NCI-H2107 treated with DMSO at 0.1 percent for 48 hours (cell line): ENCODE measurements around the gene UROS.

ENCODE experiments used
- DNase-seq: peaks from one replicate; lab custom pipeline; 2025; ENCODE audit not compliant: unreplicated experiment; lab: John Stamatoyannopoulos, UW

Gene UROS

DNA sequence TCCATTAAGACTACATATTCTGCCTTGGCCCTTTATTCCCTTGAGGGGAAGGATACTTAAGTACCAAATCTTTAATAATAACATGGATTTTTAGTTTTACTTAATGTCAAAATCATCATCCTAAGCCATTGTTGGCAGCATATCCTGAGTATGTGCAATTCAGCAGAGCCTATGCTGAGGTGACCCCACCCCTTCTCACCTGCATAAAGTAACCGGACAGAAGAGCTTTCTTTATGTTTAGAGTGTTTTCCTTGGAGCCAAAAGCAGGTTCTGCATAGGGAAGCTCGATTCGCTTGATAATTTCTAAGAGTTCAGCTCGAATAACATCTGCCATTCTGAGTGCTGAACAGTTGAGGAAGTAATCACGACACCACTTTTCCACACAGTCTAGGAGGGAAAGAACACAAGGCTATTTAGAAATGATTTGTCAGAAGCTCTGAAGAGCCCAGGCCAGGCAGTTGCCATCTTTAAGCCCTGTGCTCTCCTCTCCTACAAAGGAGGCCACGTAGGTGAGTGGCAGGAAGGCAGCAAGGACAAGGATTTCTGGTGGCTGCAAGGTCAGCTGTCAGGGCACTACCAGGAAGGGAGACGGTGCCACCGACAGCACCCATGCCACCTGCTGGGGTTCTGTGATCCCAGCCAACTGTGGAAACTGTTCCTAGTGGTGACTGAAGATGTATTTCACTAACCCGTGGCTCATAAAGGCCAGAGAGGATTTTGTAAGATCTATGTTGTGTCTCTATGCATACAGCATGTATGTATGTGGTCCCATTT lies 15.9 kb upstream of the UROS start:
- no peak for DNase-seq

DNA sequence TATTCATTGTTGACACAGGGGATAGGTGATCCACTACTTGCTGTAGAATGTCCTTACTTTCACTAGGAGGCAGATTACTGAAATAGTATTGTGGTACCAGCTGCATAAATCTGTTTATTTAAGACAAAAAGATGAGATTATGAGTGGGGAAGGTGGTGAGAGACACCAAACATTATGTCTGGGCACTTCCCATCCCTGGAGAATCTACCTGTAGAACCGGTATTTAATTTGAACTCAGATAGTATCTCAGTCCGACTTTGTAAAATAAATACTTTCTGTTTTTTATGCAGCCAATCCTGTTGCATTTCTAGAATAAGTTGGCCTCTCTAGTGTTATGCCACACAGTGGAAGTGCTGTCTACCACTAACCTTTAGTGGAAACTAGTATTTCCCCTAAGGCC lies 13.7 kb upstream of the UROS start:
- DNase-seq: no peak

DNA sequence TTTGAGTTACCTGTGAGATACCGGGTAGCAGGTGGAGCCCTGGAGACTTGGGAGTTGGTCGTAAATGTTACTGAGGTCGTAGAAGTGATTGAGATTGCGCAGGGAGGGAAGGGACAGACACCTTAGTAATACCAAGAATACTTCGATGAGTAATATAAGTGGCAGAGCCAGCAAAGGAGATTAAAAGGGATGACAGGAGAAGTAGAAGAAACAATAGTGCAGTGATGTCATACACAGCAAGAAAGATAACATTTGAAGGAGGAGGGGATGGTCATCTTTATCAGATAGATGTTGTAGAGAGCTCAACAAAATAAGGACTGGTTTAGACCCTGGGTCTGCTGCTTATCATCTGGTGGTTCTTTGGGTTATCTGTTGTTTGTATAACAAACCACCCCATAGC lies 5.3 kb upstream of the UROS start:
- no peak for DNase-seq

DNA sequence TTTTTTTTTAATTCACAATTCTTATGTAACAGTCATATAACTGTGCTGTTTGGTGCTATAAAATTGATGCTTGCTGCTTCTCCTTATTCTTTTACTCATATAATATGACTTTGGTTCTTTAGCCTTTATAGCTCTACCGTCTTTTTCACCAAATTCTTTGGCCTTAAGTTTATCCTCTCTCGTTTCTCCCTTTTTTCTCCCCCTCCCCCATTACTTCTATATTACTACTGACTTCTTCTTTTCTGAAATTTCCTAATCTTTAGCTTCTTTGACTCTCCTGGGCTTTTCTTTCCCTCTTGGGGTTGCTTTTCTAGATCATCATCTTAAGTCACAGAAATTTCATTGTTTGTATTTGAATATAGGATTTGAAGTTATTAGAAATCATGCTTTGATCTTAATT lies 4.1 kb upstream of the UROS start:
- DNase-seq: no peak

DNA sequence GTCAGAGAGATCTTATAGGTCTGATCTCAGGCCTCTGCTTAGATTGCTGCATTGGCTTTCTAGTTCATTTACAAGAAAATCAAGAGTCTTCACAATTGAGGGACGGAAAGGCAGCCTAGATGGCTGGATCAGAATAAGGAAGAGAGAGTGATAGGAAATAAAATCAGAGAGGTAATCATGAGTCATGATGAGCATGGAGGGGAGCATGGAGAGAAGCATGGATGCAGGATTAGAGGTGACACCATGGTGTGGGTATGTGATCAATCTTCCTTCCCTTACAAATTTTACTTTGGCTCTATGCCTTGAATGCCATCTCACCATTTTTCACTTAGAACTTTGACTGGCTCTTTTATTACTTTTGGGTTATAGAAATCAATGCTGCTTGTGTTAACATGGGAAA lies 1.7 kb upstream of the UROS start:
- DNase-seq: no peak

DNA sequence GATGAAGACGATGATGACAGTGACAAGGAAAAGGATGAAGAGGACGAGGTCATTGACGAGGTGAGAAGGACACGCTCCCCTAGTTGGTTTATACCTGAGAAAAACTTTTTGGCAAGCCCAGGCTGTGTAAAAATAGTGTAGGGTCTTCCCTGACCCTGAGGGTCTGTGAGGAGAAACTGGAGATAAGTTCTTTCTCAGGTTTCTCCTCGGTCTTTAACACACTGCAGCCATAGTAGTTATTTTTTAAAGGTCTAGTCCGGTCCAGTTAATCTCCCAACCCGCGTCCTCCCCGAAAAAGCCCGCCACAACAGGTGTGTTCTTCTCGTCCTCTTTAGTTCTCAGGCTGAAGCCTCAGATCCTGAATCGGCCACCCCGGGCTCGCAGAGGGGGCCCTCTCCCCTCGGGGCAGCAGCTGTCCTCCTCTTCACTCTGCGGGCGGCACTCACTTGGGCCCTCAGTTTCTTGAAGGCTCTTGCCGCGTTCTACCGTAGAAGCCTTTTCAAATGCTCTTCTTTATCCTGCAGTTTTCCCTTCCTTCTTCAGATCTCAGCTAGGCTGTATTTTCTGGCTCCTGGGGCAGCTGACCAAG lies 699 bp upstream of the UROS start:
- no peak for DNase-seq

DNA sequence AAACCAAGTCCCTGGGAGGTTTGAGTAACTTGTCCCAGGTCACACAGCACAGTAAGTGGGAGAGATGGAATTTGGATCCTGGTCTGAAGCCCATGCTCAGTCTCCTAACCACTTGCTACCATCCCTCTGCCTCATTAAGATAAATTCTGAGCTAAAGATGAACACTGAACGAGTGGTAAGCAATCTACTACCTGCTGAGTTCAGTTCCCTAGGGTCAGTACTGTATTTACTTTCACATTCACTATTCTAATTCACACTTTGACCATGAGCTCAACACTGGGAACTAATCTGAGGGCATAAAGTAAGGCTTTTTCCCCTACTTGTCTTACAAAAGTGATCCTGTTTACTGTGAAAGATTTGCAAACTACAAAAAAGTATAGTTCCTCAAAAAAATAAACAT lies 2.4 kb downstream of the UROS start:
- no peak for DNase-seq

DNA sequence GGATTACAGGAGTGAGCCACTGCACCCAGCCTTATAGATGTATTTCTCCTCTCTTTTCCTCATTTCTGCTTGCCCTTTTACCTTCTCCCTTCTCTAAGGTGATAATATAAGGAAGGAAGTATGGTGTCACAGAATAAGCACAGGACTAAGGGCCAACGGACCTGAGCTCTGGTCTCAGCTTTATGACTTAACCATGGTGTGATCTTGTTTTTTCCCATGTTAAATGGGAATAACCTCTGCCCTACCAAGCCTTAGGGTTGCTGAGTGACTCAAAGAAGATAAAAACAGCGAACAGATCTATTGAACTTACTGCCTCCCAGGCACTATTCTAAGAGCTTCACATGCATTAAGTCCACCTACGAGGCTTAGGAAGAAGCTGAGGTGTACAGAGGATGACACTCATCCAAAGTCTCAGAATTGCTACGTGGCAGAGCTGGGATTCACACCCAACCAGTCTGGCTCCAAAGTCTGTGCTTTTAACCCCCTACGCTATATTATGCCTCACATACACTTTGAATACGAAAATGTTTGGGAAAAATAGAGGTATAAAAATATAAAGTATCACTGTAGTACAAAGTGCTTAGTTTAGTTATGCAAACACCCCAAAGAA lies 5.6 kb downstream of the UROS start:
- no peak for DNase-seq

DNA sequence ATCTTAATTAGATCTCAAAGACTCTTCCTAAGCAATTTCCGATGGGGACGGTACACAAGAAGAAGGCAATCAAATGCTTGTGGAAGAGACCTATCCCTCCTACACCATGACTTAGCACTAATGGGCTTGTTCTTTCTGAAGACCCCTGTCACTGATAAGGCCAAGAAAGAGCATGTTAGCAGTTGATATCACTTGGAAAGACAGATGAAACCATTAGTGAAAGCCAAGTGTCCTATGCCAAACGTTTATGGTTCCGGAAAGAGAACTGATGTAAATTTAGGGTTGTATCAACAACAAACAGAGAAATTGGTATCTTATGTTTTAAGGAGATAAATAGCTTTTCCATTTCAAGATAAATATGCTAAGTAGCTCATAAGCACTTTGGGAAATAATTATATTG lies 6.5 kb downstream of the UROS start:
- DNase-seq: no peak

DNA sequence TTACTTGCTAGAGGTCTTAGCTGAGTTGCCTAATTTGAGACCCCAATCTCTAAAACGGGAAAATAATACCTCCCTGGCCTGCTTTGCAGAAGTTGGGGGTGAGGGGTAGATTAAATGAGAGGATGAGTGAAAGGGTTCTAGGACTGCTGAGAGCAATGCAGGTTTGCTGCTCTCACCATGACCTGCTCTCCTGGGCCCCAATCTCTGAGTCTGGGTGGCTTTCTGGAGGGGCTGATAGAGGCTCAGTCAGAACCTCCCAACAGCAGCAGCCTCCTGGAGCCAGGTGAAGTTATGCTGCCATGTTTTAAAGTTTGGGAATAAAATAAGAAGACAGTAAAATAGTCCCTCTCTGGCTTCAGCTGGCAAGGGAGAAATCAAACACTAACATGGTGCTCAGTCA lies 7.3 kb downstream of the UROS start:
- no peak for DNase-seq

DNA sequence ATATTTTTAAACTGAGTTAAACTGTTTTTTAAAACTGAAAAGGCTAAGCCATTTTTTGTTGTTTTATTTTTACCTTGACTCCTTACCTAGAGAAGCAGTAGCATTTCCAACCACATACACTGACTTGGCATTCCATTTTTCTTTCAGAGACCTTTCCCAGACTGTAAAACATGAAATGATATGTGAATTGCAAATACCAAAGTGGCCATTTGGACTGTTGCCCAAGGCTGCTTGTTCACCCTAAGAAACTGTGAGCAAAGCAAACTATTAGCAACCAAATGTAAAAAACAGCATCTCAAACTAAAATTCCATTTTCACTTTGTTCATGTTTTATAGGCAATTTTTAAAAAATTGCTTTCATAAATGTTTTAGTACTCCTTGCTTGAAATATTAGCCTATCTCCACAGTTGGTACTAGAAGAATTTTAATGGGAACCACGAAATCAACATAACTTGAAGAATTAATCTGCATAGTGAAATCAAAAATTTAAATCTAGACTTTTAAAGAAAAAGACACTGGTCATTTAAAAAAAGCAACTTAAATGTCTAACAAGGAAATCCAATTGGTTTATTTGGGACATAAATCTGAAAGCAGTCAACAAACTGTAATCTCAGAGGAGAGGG lies 10.8 kb downstream of the UROS start:
- DNase-seq: no peak

DNA sequence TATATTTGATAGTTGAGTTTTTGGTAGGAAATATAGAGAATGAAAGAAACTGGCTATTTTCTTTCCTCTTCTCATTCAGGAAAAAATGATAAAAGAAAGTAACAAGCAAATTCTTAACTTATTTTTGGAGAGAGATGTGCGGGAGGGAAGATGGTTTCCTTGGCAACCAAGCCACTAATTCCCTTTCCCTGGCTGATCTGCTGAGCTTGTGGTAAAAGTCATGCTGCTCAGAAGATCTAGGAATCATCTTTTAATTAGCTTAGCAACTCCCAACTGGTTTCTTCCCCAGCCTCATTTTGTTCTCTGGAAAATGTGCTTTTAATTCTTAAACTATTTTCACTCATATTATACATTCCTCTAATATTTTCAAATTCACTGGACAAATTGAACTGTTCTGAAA lies 11.8 kb downstream of the UROS start:
- DNase-seq: no peak

DNA sequence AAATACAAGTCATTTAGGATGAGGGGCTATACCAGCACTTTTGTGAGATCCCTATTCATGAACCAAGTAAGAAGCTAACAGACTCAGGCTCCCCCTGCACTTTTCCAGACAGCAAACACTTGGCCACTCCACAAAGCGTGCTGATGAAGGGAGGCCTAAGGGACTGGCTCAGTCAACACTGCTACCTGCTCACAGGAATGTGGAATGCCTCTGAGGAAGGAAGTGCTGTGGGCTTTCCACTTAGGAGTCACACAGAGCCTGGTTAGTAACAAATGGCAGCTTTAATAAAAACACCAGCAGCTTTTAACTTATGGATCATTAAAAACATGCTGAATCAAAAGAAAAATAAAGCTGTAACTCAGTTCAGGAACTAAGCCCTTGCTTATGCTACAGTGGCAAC lies 15.0 kb downstream of the UROS start:
- no peak for DNase-seq

DNA sequence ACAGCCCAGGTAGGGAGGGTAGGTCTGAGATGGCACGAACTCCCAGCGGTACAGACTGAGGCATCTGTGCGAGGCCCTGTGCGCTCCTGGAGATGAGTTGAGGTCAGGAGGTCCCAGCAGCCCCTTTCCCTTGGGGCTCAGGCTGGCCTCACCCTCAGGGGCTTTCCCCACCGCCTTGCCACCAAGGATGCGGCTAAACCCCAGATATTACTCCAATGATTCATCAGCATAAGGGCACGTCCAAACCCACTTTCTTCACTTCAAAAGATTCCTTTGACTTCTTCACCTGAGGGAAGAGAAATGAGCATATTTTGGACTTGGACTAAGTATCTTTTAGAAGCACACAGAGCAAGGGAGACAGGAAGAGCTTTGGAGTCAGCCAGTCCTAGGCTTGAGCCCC lies 20.3 kb downstream of the UROS start:
- no peak for DNase-seq

DNA sequence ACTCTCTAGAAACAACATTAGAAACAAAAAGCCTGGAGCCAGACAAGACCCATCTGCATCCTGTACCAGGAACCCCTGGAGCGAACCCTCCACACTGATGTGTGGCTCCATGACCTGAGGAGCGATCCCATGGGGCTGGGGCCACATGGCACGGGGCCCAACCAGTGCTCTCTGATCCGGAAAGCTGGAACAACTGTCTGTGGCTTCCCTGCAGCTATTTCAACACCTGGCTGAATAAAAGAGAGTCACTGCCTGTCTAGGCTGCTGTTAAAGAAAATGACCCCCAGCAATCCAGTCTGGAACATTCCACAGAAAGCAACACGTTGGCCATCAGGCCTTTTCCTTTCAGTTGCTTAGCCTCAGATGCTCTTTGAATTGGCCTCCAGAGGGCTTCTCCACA lies 20.9 kb downstream of the UROS start:
- no peak for DNase-seq

DNA sequence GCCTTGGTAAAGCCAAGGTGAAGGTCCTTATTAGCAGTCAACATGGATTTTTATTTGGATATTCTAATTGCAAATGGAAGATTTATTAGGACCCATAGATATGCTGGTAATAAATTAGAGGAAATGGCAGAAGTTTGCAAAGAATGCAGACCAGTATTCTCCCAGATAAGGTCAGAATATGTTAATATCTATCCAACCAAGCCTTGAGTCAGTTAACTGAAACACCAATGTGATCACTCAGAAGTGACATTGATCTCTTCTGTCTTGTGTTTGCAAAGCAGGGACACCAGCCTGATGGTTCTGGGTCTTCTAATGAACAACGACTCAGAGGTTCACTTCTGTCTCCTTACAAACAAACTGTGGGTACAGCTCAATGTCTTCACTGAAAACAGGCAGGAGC lies 21.5 kb downstream of the UROS start:
- no peak for DNase-seq

DNA sequence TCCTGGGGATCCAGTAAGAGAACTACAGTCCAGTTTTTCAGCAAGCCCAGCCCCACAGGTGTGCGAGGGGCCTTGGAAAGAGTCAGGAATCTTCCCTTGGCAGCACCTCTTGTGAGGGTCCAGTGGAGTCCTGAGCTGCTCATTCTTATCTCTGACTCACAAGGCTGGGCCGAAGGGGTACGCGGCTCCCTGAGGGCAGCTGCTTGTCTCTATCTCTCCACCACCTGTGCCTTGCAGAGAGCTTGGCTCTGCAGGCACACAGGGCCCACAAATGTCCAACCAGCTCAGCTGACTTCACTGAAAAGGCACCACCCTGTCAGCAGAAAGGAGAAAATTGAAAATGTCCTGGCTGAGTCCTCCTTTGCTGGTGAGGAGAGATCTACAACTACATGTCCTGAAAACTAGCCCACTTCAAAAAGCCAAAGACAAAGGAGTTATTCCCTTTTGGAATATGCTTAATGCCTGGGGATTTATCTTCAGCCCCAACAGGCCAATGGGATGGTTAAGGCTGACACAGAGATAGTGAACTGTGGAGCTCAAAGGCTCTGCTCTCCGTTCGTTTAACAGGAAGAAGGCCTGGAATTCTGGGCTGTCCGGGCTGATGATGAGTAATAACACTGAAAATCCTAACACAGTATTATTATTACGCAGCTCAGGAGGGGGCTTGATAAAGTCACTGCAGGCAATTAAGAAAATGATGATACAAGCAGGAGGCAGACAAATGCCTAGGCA lies 23.4 kb downstream of the UROS start:
- DNase-seq: no peak

DNA sequence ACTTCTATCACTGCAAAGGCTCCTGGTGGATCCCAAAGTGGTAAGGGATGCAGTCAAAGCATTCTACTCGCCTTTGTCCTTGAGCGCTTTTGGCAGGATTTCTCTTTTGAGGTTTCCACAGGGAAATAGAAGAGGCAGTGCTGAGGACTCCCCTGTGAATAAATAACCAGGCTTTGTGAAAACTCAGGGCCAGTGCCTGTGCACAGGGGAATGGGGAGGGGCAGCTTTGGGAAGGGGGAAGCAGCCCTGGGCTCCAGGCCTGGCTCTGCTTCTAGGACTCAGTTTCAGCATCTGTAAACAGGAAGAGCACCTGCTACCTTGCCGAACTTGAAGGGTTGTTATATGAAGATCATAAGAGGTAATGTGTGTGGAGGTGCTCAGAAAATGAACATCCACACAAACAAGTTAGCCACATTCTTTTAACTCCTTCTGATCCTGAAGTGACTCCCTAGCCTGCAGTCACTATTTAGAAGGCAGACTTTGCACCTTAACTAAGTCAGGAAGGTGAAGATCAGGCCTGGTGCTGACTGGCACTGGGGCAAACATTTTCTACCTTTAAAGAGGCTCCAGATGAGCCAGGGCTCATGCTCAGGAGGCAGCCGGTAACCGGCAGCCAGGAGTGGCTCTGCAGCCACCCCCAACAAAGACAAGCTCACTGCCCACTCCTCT lies 24.9 kb downstream of the UROS start:
- DNase-seq: peak; percentile 9

DNA sequence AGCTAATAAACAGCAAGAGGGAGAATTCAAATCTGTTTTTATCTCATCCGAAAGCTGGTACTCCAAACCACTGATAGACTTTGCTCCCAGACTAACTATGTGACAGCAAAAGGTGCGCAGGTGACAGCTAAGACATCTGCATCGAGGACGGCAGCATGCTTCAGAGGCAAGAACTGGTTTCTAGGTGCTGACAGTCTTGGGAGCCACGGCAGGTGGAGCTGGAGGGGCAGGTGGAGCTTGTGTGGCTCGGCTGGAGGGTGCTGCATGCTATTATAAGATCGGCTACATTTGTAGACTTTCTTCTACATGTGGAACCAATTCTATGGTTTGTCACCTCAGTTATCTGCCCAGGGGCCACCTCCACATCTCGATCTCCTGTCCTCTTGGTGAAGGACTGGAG lies 25.6 kb downstream of the UROS start:
- DNase-seq: no peak

DNA sequence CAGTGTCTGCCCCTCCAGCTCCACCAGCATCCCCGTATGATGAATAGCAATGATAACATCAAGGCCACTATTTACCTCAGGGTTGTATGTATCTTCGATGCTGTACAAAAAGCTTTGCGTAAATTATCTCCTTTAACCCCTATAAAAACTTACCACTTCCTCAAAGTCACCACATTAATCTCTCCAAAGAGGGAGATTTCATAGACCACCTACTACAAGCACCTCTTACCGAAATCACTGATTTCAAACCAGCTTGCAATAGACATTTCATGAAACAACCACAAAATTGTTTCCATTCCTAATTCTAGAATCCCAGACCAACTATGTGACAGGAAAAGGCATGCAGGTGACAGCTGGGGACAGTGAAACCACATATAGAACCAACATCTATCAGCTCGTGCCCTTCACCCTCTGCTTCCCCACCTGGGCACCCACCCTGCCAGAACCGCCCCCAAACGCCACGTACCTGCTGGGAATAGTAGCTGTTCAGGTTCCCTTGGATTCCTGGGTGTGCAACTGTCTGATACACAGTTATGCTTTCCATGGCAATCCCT lies 27.3 kb downstream of the UROS start:
- no peak for DNase-seq

DNA sequence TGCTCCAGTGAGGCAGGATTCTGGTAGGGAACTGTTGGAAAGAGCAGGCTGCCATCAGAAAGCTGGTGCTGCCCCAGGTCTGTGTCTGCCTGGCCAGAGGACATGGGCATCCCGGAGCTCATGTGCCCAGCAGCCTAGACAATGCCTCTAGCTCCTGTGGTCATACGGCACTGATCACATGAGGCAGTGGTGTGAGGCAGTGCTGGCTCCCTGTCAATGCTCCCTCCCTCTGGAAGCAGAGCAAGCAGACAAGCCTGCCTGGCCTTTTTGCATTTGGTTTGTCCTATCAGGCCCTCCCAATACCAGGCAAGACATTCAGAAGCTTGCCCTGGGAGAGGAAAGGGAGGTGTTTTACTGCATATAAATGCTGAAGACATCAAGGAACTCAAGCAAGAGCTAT lies 27.9 kb downstream of the UROS start:
- no peak for DNase-seq
